H54 (cell line): ENCODE results near the gene TICRR.

ENCODE experiments used
- DNase-seq: peaks from one replicate; pipeline ENCODE4 v3.0.0; 2011; ENCODE audit warnings: low spot score, mixed read lengths; ENCODE audit not compliant: insufficient read length
- FAIRE-seq: peaks from 3 replicates; lab custom pipeline; 2011; peaks lifted over from hg19 to GRCh38; lab: Jason Lieb, UNC
- POLR2A ChIP-seq: IDR thresholded peaks from 2 replicates; pipeline ENCODE4 v1.6.1; 2011; ENCODE audit warnings: low read depth, mild to moderate bottlenecking, low read length

Gene TICRR

GRCh38 chr15:89659295-89659694 lies 84.0 kb downstream of the TICRR start:
- FAIRE-seq = no peak
- TF ChIP-seq POLR2A = no peak

GRCh38 chr15:89660556-89660955 lies 85.3 kb downstream of the TICRR start:
- no peak for DNase-seq
- FAIRE-seq = no peak
- TF ChIP-seq POLR2A = no peak

More at GRCh38 chr15:89659295-89659694, 84.0 kb downstream of the TICRR start:
- no peak for DNase-seq

- FAIRE-seq (peak; percentile 15), DNase-seq (peak; percentile 92)
- TF ChIP-seq POLR2A = peak; percentile 81
Observed at GRCh38 chr15:89662893-89663626, 87.8 kb downstream of the TICRR start.

- no peak for TF ChIP-seq POLR2A
- FAIRE-seq = no peak
- DNase-seq = no peak
Observed at GRCh38 chr15:89664441-89665350, 89.4 kb downstream of the TICRR start.

GRCh38 chr15:89665449-89666181 lies 90.3 kb downstream of the TICRR start:
- no peak for TF ChIP-seq POLR2A
- no peak for FAIRE-seq
- no peak for DNase-seq

- DNase-seq (no peak), FAIRE-seq (no peak)
Observed at GRCh38 chr15:89666184-89666857, 91.1 kb downstream of the TICRR start.

GRCh38 chr15:89666858-89667705 lies 91.8 kb downstream of the TICRR start:
- DNase-seq (no peak), FAIRE-seq (no peak)
- no peak for TF ChIP-seq POLR2A

More at GRCh38 chr15:89666184-89666857, 91.1 kb downstream of the TICRR start:
- TF ChIP-seq POLR2A = no peak

- DNase-seq = no peak
Observed at GRCh38 chr15:89667706-89667960, 92.4 kb downstream of the TICRR start.

GRCh38 chr15:89668171-89668570 lies 92.9 kb downstream of the TICRR start:
- DNase-seq (no peak), FAIRE-seq (no peak)
- TF ChIP-seq POLR2A = no peak

More at GRCh38 chr15:89667706-89667960, 92.4 kb downstream of the TICRR start:
- no peak for FAIRE-seq
- no peak for TF ChIP-seq POLR2A

- DNase-seq (no peak), FAIRE-seq (no peak)
- no peak for TF ChIP-seq POLR2A
Observed at GRCh38 chr15:89669309-89669865, 94.1 kb downstream of the TICRR start.

- no peak for TF ChIP-seq POLR2A
- no peak for DNase-seq
- no peak for FAIRE-seq
Observed at GRCh38 chr15:89669941-89670340, 94.7 kb downstream of the TICRR start.

- FAIRE-seq (no peak), DNase-seq (no peak)
- no peak for TF ChIP-seq POLR2A
Observed at GRCh38 chr15:89670971-89671560, 95.8 kb downstream of the TICRR start.
